ENCODE data around the gene SLC16A5. TPM values are rescaled to one million over a fixed set of nuclear protein-coding genes. Genes with fewer than 3 reads are reported as not detected.
"Not testable (repeated sequence)": the region's sequence is repeated elsewhere in the genome, so short reads cannot be mapped to it uniquely, and the experiment has no call there.

The SLC16A5 gene
- total and polyA plus RNA-seq, 10 of the 15 experiments (the other 5 are each of a cell fraction or from before 2014, with no cell fraction given): 0.03 to 3.1 (median 0.96) TPM

DNA sequence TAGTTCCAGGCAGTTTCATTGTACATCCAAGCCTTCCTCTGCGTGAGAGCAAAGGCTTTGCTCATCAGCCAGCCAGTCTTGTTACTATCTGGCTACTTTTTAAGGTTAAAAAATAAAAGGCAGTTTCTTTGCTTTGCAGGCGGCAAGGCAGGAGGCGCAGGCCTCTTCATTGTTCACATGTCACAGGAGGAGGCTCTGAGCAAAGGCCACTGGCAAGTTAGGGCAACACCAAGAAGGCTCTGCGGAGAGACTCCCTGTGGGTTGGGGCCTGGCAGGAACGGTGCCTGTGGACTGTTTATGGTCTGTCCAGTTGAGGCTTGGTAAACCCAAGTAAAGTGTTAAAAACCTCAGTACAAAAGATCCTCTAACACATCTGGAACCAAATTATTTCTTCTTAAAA, 47.7 kb downstream of the SLC16A5 start (continued):
- no peak for TF ChIP-seq FOXM1 (IDR thresholded peaks at IDR 0.05; ENCODE audit: low read depth, low read length)
- no peak for TF ChIP-seq ZNF274 (IDR thresholded peaks at IDR 0.05; ENCODE audit: insufficient read depth, insufficient read length)
- no peak for TF ChIP-seq TAF1 (IDR thresholded peaks at IDR 0.05; ENCODE audit: borderline replicate concordance, low read depth, low read length)

DNA sequence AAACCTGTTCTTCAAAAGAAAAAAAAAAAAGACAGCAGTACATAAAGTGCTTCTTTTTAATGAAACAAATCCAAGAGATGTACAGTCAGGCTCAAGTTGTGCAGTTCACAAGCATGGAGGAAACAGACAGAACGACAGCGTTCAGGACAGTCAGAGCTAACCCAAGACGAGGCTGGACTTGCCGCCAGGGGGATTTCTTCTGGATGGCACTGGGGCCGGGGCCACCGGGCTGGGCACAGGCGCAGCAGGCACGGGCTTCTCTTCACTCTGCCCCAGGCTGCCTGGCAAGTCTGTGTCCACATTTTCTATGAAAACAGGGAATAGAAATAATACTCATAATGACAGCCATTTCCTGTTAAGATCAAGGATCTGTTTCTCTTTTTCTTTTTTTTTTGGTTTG, 48.2 kb downstream of the SLC16A5 start:
- over 99% methylated on average over 8 of the region's 8 CpGs for WGBS (ENCODE audit: insufficient coverage, insufficient replicate concordance, low lambda C conversion rate, missing lambda C conversion rate)
- Histone ChIP-seq H3K27ac (ENCODE audit: control insufficient read depth, insufficient read depth) (no peak overlapping the region), H2AFZ (ENCODE audit: control insufficient read depth, low read depth, low read length) (no peak overlapping the region), H3K79me2 (ENCODE audit: control insufficient read depth, insufficient read depth, low read length) (peaks cover 13% of the 10 kb centered on the region), H3K9ac (ENCODE audit: control insufficient read depth, insufficient read depth, low read length) (no peak overlapping the region), H3K4me2 (ENCODE audit: control insufficient read depth, insufficient read depth) (no peak overlapping the region), H3K9me3 (replicated peaks; ENCODE audit: control insufficient read depth, insufficient read depth, low read length) (no peaks in the 10 kb centered on the region), H3K36me3 (ENCODE audit: control insufficient read depth in 2 of 2, insufficient read depth in 2 of 2, low read length in 1 of 2) (peaks cover 2 to 10% of the 10 kb centered on the region in 2 experiments), H3K4me1 (ENCODE audit: control insufficient read depth, insufficient read depth, low read length) (peaks cover 8% of the 10 kb centered on the region), H3K27me3 (replicated peaks in 1 of 2; ENCODE audit: control insufficient read depth in 2 of 2, insufficient read depth in 2 of 2, low read length in 1 of 2) (no peaks in the 10 kb centered on the region), H4K20me1 (ENCODE audit: control insufficient read depth, insufficient read depth) (no peaks in the 10 kb centered on the region), H3K4me3 (no peak overlapping the region)
- no peak for FAIRE-seq
- CTCF ChIA-PET: interaction anchor here (9.3 kb wide), 1 partner anchor 21 kb away, joined by 167 read pairs; no protein-coding TSS in a partner anchor
- in situ Hi-C loops (cut with MboI) (no loop called here), intact Hi-C loops (cut with micrococcal nuclease; ENCODE audit: unreplicated experiment) (no loop called here)
- ATAC-seq: no peak
- RAD21 ChIA-PET (ENCODE audit: unreplicated experiment): no interaction called here
- SMC1A ChIA-PET (ENCODE audit: uncharacterized antibody, unreplicated experiment): interaction anchor here (1.3 kb wide), 1 partner anchor 65 kb away, joined by 3 read pairs; no protein-coding TSS in a partner anchor
- BruUV-seq (replicated peaks): no TSS peak
- POLR2A ChIA-PET: no interaction called here
- DNase-seq (ENCODE audit: low read depth, low spot score): no peak
- TF ChIP-seq MXI1 (IDR thresholded peaks at IDR 0.05; ENCODE audit: low read depth, low read length) (no peak), TBL1XR1 (IDR thresholded peaks at IDR 0.05; ENCODE audit: low read depth, low read length) (no peak), HDAC6 (IDR thresholded peaks at IDR 0.05; ENCODE audit: unreplicated experiment) (no peak), CBX3 (IDR thresholded peaks at IDR 0.05; ENCODE audit: borderline replicate concordance, low read depth) (no peak), ZSCAN29 (IDR thresholded peaks at IDR 0.05) (no peak)
- TF ChIP-seq, protein P1, sequence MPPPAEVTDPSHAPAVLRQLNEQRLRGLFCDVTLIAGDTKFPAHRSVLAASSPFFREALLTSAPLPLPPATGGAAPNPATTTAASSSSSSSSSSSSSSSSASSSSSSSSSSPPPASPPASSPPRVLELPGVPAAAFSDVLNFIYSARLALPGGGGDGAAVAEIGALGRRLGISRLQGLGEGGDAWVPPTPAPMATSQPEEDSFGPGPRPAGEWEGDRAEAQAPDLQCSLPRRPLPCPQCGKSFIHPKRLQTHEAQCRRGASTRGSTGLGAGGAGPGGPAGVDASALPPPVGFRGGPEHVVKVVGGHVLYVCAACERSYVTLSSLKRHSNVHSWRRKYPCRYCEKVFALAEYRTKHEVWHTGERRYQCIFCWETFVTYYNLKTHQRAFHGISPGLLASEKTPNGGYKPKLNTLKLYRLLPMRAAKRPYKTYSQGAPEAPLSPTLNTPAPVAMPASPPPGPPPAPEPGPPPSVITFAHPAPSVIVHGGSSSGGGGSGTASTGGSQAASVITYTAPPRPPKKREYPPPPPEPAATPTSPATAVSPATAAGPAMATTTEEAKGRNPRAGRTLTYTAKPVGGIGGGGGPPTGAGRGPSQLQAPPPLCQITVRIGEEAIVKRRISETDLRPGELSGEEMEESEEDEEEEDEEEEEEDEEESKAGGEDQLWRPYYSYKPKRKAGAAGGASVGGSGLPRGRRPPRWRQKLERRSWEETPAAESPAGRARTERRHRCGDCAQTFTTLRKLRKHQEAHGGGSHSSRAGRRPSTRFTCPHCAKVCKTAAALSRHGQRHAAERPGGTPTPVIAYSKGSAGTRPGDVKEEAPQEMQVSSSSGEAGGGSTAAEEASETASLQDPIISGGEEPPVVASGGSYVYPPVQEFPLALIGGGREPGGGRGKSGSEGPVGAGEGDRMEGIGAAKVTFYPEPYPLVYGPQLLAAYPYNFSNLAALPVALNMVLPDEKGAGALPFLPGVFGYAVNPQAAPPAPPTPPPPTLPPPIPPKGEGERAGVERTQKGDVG (CRISPR knock-in tag; IDR thresholded peaks at IDR 0.05): no peak
- TF ChIP-seq, protein P2, sequence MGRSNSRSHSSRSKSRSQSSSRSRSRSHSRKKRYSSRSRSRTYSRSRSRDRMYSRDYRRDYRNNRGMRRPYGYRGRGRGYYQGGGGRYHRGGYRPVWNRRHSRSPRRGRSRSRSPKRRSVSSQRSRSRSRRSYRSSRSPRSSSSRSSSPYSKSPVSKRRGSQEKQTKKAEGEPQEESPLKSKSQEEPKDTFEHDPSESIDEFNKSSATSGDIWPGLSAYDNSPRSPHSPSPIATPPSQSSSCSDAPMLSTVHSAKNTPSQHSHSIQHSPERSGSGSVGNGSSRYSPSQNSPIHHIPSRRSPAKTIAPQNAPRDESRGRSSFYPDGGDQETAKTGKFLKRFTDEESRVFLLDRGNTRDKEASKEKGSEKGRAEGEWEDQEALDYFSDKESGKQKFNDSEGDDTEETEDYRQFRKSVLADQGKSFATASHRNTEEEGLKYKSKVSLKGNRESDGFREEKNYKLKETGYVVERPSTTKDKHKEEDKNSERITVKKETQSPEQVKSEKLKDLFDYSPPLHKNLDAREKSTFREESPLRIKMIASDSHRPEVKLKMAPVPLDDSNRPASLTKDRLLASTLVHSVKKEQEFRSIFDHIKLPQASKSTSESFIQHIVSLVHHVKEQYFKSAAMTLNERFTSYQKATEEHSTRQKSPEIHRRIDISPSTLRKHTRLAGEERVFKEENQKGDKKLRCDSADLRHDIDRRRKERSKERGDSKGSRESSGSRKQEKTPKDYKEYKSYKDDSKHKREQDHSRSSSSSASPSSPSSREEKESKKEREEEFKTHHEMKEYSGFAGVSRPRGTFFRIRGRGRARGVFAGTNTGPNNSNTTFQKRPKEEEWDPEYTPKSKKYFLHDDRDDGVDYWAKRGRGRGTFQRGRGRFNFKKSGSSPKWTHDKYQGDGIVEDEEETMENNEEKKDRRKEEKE (IDR thresholded peaks at IDR 0.05): no peak

DNA sequence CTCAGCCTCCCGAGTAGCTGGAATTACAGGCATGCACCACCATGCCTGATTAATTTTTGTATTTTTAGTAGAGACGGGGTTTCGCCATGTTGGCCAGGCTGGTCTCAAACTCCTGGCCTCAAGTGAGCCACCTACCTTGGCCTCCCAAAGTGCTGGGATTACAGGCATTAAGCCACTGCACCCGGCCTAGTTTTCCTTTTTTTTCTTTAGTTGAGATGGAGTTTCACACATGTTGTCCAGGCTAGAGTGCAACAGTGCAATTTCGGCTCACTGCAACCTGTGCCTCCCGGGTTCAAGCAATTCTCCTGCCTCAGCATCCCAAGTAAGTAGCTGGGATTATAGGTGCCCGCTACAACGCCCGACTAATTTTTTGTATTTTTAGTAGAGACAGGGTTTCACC, 50.0 kb downstream of the SLC16A5 start:
- H4K20me1 ChIP-seq (ENCODE audit: control insufficient read depth, insufficient read depth); H3K9me3 ChIP-seq (replicated peaks; ENCODE audit: control insufficient read depth, insufficient read depth, low read length); FAIRE-seq; H3K27ac ChIP-seq (ENCODE audit: control insufficient read depth, insufficient read depth); intact Hi-C loops (cut with micrococcal nuclease; ENCODE audit: unreplicated experiment); DNase-seq (ENCODE audit: low read depth, low spot score); H3K79me2 ChIP-seq (ENCODE audit: control insufficient read depth, insufficient read depth, low read length); H3K27me3 ChIP-seq (replicated peaks in 1 of 2; ENCODE audit: control insufficient read depth in 2 of 2, insufficient read depth in 2 of 2, low read length in 1 of 2); H3K4me3 ChIP-seq; H3K9ac ChIP-seq (ENCODE audit: control insufficient read depth, insufficient read depth, low read length); ATAC-seq; BruUV-seq (replicated peaks); in situ Hi-C loops (cut with MboI); H3K4me1 ChIP-seq (ENCODE audit: control insufficient read depth, insufficient read depth, low read length); H2AFZ ChIP-seq (ENCODE audit: control insufficient read depth, low read depth, low read length); H3K4me2 ChIP-seq (ENCODE audit: control insufficient read depth, insufficient read depth): not testable (repeated sequence)
- WGBS (ENCODE audit: insufficient coverage, insufficient replicate concordance, low lambda C conversion rate, missing lambda C conversion rate): 95% methylated on average over 9 of the region's 9 CpGs
- POLR2A ChIA-PET: interaction anchor here (0.6 to 1.0 kb wide), 2 partner anchors 12 to 53 kb away, joined by 8 to 9 read pairs; no protein-coding TSS in a partner anchor
- SMC1A ChIA-PET (ENCODE audit: uncharacterized antibody, unreplicated experiment): interaction anchor here (1.0 to 2.1 kb wide), 2 partner anchors 23 to 27 kb away, joined by 3 to 5 read pairs; no protein-coding TSS in a partner anchor
- CTCF ChIA-PET: interaction anchor here (9.3 kb wide), 1 partner anchor 23 kb away, joined by 167 read pairs; no protein-coding TSS in a partner anchor
- RAD21 ChIA-PET (ENCODE audit: unreplicated experiment): interaction anchor here (0.6 kb wide), 1 partner anchor 66 kb away, joined by 4 read pairs; no protein-coding TSS in a partner anchor
- H3K36me3 ChIP-seq (ENCODE audit: control insufficient read depth in 2 of 2, insufficient read depth in 2 of 2, low read length in 1 of 2): peaks cover 2 to 13% of the 10 kb centered on the region in 2 experiments
